Activated naive CD4-positive, alpha-beta T cell treated with anti-CD3 and anti-CD28 coated beads, Interleukin-2, amount 50 U/mL, for 16 hours (primary cell): ENCODE results near the gene APOOL.
A peak's percentile ranks its signal among the peaks of the same experiment; 100 is the strongest.
"Not testable (repeated sequence)": the region's sequence is repeated elsewhere in the genome, so short reads cannot be mapped to it uniquely, and the experiment has no call there.

ENCODE experiments used
- DNase-seq: peaks from one replicate; pipeline ENCODE4 v3.0.0-alpha.2; 2020

APOOL gene, protein sequence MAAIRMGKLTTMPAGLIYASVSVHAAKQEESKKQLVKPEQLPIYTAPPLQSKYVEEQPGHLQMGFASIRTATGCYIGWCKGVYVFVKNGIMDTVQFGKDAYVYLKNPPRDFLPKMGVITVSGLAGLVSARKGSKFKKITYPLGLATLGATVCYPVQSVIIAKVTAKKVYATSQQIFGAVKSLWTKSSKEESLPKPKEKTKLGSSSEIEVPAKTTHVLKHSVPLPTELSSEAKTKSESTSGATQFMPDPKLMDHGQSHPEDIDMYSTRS

GRCh38 chrX:85003655-85004244 lies at the start of gene APOOL:
Gene APOOL (plus strand): TSS chrX:85003877. CDS start chrX:85003913, 36 bp downstream.
- DNase-seq, result peak; percentile 80

GRCh38 chrX:84956304-84956703 lies 47.4 kb upstream of the APOOL start:
- no peak for DNase-seq

DNA sequence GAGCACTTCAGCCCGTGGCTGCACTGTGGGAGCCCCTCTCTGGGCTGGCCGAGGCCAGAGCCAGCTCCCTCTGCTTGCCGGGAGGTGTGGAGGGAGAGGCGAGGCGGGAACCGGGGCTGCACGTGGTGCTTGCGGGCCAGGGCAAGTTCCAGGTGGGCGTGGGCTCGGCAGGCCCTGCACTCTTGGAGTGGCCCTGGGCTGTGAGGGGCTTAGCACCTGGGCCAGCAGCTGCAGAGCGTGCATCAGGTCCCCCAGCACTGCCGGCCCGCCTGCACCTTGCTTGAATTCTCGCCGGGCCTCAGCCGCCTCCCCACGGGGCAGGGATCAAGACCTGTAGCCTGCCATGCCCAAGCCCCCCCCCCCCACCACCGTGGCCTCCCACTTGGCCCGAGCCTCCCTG lies 28.9 kb upstream of the APOOL start:
- no peak for DNase-seq

GRCh38 chrX:84991739-84992138 lies 11.9 kb upstream of the APOOL start:
- DNase-seq, result not testable (repeated sequence)

GRCh38 chrX:84993150-84993549 lies 10.5 kb upstream of the APOOL start:
- no peak for DNase-seq

DNA sequence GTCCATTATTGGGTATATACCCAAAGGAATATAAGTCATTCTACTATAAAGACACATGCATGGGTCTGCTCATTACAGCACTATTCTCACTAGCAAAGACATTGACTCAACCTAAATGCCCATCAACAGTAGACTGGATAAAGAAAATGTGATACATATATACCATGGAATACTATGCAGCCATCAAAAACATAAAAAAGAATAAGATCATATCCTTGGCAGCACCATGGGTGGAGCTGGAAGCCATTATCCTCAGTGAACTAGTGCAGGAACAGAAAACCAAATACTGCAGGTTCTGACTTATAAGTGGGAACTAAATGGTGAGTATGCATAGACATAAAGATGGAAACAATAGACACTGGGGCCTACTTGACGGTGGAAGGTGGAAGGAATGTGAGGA lies 2.3 kb upstream of the APOOL start:
- DNase-seq, result no peak

DNA sequence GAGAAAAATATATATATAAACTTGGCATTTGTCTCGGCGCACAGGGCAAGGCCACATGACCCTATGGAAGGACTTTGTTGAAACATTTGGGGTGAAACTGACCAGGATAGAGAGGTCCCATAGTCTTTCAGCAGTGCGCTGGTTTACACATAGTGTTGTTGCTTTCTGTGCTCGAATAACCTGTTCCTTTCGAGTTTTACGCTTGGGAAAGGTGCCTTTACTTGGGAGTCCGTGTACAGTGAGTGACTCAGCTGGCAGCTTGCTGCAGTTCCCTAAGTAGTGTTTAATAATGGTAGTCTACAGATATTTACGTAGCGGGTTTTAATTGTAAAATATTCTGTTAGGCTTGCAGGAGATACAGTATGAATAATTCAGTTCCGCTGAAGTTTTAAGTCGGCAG lies 578 bp downstream of the APOOL start:
- DNase-seq, result no peak

DNA sequence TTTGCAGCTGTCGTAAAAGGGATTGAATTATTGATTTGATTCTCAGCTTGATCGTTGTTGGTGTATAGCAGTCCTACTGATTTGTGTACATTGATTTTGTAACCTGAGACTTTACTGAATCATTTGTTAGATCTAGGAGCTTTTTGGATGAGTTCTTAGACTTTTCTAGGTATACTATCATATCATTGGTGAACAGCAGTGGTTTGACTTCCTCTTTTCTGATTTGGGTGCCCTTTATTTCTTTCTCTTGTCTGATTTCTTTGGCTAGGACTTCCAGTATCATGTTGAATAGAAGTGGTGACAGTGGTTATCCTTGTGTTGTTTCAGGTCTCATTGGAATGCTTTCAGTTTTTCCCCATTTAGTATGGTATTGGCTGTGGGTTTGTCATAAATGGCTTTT lies 8.4 kb downstream of the APOOL start:
- DNase-seq, result no peak

DNA sequence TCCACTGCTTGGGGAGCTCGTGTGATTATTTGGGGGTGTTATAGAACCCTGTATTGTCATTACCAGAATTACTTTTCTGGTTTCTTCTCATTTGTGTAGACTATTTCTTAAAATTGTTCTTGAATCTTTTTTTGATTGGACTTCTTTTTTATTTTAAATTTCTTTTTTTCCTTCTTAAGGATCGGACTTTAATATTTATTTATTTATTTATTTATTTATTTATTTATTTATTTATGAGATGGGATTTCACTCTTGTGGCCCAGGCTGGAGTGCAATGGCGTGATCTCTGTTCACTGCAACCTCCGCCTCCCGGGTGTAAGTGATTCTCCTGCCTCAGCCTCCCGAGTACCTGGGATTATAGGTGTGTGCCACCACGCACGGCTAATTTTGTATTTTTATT lies 11.7 kb downstream of the APOOL start:
- DNase-seq, result not testable (repeated sequence)

GRCh38 chrX:85017721-85018120 lies 14.0 kb downstream of the APOOL start:
- DNase-seq, result no peak

DNA sequence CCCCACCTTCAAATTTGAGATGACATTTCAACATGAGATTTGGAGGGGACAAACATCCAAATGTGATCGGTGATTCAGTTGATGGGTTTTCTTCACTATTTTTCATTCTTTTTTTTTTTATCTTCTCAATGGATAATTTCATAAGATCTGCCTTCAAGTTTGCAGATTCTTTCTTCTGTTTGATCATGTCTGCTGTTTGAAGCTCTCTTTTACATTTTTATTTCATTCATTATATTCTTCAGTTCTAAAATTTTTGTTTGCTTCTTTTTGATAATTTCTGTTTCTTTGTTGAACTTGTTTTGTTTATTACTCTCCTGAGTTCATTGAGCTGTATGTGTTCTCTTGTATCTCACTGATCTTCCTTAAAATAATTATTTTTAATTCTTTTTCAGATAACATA lies 14.8 kb downstream of the APOOL start:
- no peak for DNase-seq

- no peak for DNase-seq
These were observed 16.5 kb downstream of the APOOL start for GRCh38 chrX:85020216-85020615.

GRCh38 chrX:85024044-85024443 lies 20.4 kb downstream of the APOOL start:
- no peak for DNase-seq

DNA sequence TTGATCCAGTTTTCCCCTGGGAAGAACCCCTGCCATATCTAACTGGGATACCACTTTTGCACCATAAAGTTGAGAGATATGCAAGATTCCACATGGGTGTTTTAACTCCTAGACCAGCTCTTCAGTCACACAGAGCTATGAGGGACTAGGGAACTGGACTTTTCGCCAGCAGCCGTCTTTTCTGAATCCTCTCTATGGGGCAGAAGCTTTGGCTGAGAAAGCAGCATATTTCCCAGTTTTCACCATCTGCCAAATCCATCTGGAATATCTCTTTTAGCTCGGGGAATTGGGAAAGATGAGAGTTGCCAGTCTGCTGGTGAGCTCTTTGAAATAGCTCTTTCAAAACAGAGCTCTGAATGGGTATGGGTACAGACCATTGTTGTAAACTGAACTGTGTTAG lies 20.9 kb downstream of the APOOL start:
- no peak for DNase-seq

- DNase-seq, result no peak
These were observed 22.5 kb downstream of the APOOL start for GRCh38 chrX:85026170-85026569.

GRCh38 chrX:85029043-85029442 lies 25.4 kb downstream of the APOOL start:
- no peak for DNase-seq

- DNase-seq, result no peak
These were observed 27.8 kb downstream of the APOOL start for GRCh38 chrX:85031505-85031904.

GRCh38 chrX:85037114-85037513 lies 33.4 kb downstream of the APOOL start:
- DNase-seq, result no peak

GRCh38 chrX:85051627-85052026 lies 48.0 kb downstream of the APOOL start:
- DNase-seq, result no peak

GRCh38 chrX:85052205-85052604 lies 48.5 kb downstream of the APOOL start:
- no peak for DNase-seq

DNA sequence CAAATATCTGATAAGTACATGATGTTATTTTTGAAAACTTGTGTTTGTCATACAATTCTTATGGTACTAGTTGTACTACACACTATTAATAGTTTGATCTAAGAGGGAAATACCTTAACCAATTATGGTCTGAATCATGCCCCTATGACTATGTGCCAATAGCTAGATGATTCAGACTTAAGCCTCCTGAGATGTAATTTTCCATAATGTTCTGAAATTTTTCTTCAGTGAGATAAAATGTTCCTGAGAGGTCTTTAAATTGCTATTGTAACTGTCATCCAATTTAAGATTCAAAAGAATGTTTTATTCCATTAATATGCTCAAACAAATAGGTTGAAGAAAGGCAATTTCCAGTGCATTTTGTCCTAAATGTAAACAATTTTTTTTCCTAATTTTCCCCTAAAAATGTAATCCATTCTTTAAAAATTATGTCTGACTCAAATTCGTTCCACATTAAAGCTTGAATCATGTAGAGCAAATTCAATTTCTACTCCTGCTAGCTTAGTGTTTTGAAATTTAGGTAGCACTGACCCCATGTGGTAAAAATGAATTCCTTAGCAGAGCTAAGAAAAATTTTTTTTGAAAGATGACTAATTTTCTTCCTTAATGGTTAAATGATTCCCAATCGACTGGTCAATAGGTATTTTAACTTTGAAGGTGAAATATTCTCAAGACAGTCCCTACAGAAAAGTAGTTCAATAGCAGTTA lies 49.1 kb downstream of the APOOL start:
- DNase-seq, result no peak

DNA sequence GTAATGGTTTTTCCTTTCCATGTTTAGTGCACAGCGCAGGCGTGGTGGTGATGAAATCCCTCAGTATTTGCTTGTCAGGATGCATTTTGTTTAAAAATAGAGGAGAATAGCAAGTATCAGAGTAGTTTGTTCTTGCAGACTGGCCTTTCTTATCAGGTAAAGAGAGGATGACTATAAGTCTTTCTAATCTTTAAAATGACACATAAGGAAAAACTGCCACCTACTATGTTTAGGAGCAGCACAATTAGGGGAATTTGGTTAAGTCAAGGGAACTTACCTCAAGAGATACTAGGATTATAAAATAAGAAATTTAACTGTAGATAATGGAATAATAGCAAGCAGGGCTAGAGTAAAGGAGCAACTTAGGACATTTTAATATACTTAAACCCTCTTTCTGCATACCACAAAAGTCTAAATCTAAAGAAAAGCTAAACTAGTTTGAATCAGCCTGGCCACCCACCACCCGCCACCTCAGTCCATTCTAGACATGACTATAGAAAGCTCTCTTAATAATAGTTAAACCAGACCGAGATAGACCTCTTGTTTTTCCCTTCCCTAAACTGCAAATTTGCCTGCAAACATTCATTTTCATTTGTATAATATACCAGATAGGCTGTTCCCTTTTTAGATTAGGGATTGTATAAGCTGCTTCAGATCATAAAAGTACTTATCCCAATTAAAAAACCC lies 62.0 kb downstream of the APOOL start:
- DNase-seq, result no peak

DNA sequence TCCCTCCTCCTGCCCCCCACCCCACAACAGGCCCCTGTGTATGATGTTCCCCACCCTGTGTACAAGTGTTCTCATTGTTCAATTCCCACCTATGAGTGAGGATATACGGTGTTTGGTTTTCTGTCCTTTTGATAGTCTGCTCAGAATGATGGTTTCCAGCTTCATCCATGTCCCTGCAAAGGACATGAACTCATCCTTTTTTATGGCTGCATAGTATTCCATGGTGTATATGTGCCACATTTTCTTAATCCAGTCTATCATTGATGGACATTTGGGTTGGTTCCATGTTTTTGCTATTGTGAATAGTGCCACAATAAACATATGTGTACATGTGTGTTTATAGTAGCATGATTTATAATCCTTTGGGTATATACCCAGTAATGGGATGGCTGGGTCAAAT lies 73.6 kb downstream of the APOOL start:
- DNase-seq, result not testable (repeated sequence)
